Measurements from ENCODE around the gene CYRIA.

Gene CYRIA

DNA sequence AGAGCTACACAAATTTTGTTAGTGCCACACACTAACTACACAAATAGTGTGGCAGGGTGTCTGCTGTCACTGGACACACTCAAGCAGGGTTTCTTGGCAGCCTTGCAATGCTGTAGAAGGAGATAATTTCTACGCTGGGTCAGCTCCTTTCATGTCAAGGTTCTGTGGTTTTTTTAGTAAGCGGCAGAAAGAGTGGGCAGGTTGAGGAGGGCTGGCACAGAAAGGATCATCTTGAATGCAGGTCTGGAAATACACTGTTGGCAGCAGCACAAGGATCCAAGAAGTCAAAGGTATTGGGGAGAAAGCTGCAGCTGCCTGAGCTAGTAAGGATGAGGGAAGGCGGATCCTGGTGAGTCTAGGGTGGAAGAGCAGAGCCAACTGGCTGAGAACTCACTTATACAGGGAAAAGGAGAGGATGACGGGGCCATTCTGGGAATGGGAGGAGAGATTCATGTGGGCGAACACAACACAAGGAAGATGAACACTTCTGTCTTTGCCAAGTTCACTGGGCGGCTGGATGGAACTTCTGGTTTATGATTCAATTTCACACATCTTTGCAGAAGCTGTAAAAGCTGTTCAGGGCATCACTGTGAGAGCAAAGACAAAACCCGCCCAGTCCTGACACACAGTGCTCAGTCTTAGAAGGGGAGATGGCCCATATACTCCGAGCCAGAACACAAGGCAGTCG, 16.9 kb upstream of the CYRIA start:
- no peak overlapping the region for H3K4me3 ChIP-seq (ENCODE audit: low read depth, low read length)
- no peak for TF ChIP-seq CTCF (IDR thresholded peaks at IDR 0.05; ENCODE audit: low read depth, low read length)

DNA sequence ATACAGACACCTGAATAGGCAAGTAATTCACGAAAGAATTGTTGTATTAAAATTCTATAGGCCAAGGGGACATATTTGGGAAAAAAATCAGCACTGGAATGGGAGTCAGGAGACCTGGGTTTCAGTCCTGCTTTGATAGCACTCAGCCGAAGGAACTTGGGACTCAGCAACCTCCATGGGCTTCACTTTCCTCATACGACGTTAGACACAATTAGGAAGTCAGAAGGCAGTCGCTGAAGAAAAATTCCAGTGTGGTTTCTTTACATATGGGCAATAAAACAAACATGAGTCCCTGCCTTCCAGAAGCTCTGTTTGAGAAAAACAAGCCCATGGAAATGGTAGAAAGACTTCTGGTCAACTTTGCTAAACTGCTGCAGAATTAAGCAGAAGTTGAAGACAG, 15.1 kb upstream of the CYRIA start:
- TF ChIP-seq CTCF (IDR thresholded peaks at IDR 0.05; ENCODE audit: low read depth, low read length), result no peak
- H3K4me3 ChIP-seq (ENCODE audit: low read depth, low read length), result no peak overlapping the region

DNA sequence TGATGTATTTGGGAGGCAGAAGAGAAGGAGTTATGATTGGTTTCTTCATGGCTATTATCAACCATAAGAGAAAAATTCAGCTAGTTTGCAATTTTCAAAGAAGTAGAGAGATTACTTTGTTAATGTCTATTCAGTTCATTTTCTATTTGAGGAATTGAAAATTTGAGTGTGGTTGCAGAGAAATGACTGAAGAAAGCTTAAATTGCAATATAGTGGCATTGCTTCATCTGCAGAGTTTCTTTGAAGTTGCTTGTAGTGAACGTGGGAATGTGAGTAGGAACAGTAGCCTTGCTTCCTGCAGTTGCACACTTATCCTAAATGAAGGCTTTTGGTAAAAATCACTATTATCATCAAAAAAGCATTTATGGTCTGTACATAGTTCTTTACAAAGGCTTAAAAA, 14.7 kb upstream of the CYRIA start:
- no peak for TF ChIP-seq CTCF (IDR thresholded peaks at IDR 0.05; ENCODE audit: low read depth, low read length)
- H3K4me3 ChIP-seq (ENCODE audit: low read depth, low read length), result no peak overlapping the region

GRCh38 chr2:16678964-16679363, 13.3 kb upstream of the CYRIA start:
- H3K4me3 ChIP-seq (ENCODE audit: low read depth, low read length), result no peak overlapping the region
- TF ChIP-seq CTCF (IDR thresholded peaks at IDR 0.05; ENCODE audit: low read depth, low read length), result no peak

GRCh38 chr2:16677875-16678274, 12.2 kb upstream of the CYRIA start:
- no peak overlapping the region for H3K4me3 ChIP-seq (ENCODE audit: low read depth, low read length)
- TF ChIP-seq CTCF (IDR thresholded peaks at IDR 0.05; ENCODE audit: low read depth, low read length), result no peak

- no peak overlapping the region for H3K4me3 ChIP-seq (ENCODE audit: low read depth, low read length)
- no peak for TF ChIP-seq CTCF (IDR thresholded peaks at IDR 0.05; ENCODE audit: low read depth, low read length)
Observed at GRCh38 chr2:16675781-16676180, 10.1 kb upstream of the CYRIA start.

GRCh38 chr2:16674154-16674553, 8.5 kb upstream of the CYRIA start:
- TF ChIP-seq CTCF (IDR thresholded peaks at IDR 0.05; ENCODE audit: low read depth, low read length), result no peak
- no peak overlapping the region for H3K4me3 ChIP-seq (ENCODE audit: low read depth, low read length)

Measured in WI38 (cell line).